Stimulated activated CD4-positive, alpha-beta T cell treated with anti-CD3 and anti-CD28 coated beads, Interleukin-1b, Interleukin-23, amount 100 ng/mL, for 48 hours (primary cell): ENCODE results near the gene SLC46A3.
A peak's percentile ranks its signal among the peaks of the same experiment; 100 is the strongest.
"Not testable (repeated sequence)": the region's sequence is repeated elsewhere in the genome, so short reads cannot be mapped to it uniquely, and the experiment has no call there.

ENCODE experiments used
- DNase-seq: peaks from one replicate; pipeline ENCODE4 v3.0.0-alpha.2; 2020

The SLC46A3 gene, protein sequence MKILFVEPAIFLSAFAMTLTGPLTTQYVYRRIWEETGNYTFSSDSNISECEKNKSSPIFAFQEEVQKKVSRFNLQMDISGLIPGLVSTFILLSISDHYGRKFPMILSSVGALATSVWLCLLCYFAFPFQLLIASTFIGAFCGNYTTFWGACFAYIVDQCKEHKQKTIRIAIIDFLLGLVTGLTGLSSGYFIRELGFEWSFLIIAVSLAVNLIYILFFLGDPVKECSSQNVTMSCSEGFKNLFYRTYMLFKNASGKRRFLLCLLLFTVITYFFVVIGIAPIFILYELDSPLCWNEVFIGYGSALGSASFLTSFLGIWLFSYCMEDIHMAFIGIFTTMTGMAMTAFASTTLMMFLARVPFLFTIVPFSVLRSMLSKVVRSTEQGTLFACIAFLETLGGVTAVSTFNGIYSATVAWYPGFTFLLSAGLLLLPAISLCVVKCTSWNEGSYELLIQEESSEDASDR

DNA sequence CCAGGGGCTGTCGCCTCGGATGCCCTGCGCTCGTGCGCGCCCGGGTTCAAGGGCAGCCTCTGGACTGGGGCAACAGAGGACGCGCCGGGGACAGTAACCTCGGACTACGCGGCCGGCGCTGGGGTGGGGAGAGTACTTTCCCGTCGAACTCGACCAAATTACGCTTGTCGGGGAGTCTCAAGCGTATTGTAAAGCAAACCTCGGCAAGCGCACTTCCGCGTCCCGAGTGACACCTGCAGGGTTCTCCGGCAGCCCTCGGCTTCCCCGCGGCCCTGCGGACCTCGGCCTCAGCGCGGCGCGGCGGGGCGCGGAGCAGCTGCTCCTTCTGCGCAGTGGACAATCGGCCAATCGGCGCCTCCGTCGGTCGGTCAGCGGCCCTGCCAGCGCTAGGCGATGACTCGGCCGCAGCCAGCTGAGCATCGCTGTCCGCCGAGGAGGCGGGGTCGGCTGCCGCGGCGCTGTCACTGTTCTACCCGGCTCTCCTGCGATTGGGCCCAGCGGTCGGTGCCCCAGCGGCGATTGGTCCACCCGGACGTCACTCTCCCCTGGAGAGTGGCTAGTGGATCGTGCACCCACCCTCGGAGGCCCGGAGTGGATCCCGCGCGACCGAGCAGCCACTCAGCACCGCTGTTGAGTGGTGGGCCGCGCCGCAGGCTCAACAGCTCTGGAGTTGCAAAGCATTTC is at the start of gene SLC46A3:
Gene SLC46A3, minus strand, starts transcription at position 428 of the 684 bp plus-strand sequence. CDS start 972 bp downstream, outside the sequence.
- DNase-seq = peak; percentile 96

DNA sequence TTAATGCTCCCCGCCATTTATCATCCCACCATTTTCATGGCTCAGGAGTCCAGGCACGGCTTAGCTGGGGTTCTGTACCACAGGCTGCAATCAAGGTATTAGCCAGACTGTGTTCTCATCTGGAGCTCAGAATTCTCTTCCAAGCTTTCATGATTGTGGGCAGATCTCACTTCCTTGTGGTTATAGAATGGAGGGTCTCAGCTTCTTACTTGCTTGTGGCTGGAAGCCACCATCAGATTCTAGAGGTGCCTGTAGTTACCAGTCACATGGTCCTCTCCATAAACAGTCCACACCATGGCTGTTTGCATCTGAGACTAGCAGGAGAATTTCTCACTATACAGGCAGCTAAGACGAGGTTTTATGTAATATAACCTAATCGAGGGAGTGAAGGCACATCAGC is 45.1 kb upstream of the SLC46A3 start:
- DNase-seq = no peak

DNA sequence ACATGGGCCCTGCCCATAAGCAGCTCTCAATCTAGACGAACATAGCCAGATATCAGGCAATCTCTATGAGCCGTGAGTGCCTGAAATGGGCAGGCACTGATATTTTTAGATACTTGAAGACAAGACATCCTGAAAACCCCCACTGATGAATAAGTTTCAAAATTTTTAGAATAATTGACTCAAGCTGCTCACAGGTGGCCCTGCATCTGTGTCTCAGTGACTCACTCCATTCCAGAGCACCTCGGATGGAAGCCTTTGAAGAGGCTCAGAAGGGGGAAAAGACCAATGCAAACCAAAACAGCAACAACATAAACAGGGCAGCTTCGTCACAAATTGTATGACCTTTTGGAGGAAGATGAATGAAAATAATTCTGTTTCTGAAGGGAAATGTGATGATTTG is 42.8 kb upstream of the SLC46A3 start:
- DNase-seq = no peak

DNA sequence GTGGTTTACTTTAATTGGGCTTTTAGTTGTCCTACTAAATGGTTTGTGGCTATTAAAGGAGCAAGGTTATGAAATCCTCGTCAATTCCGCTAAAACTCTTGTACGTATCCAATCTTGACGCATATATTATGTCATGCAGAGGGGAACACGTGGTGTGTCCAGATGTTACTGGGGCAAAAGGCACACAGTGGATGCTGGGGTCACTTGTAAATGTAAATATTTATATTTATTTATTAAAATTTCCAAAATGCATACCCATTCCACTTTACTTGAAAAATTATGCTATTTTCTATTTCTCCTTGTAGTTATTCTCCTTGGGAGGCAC is 36.7 kb upstream of the SLC46A3 start:
- no peak for DNase-seq

DNA sequence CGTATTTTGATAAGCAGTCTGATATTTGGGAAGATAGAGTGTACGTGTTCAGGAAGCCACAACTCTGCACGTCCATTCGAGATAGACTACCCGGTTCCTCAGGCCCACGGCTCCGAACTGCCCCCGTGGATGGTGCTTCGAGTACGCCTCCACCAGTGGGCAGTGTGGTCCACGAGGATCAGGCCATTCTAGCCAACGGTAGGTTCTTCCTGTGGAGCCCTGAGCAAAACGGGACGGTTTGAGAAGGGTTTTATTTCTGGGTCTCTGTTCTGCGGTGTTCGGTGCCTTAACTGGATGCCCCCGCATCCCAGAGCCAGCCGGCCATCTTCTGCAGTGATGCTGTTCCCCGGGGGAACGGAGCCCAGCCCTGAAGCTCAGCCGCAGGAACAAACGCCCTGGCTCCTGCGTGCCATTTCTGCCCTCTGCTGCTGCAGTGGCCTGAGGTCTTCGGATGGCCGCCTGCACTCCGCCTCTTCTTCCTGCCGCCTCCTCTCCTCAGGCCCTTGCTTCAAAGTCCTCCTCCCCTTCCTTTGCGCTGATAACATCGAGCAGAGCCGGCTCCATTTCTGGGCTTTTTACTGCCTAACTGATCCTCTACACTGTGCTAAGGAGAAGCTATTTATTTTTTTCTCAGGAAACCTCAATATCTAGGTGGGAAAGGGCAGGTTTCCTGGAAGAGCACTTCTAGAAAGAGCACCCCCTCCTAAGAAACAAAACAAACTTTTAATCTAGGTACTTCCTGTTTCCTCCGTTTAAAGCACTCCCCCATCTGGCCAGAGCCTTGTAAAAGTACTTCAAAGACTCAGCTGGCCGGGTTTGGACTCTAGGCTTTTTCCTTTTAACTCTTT is 36.2 kb upstream of the SLC46A3 start:
- no peak for DNase-seq

DNA sequence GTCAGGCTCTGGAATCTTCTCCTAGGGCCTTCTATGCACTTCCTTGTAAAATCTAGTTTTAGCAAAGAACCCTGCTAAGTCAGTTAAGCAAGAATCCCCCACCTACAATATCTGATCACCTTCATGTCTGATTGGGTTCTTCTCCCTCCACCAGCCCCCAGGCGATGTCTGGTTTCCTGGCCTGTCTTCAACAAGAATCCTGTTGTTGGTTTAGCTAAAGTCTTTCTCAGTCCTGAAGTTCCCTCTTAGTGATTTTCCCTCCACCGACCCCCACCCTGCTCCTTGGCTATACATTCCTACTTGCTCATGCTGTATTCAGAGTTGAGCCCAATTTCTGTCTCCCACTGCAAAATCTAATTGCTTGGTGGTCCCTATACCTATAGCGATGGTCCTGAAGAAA is 35.2 kb upstream of the SLC46A3 start:
- DNase-seq = no peak

DNA sequence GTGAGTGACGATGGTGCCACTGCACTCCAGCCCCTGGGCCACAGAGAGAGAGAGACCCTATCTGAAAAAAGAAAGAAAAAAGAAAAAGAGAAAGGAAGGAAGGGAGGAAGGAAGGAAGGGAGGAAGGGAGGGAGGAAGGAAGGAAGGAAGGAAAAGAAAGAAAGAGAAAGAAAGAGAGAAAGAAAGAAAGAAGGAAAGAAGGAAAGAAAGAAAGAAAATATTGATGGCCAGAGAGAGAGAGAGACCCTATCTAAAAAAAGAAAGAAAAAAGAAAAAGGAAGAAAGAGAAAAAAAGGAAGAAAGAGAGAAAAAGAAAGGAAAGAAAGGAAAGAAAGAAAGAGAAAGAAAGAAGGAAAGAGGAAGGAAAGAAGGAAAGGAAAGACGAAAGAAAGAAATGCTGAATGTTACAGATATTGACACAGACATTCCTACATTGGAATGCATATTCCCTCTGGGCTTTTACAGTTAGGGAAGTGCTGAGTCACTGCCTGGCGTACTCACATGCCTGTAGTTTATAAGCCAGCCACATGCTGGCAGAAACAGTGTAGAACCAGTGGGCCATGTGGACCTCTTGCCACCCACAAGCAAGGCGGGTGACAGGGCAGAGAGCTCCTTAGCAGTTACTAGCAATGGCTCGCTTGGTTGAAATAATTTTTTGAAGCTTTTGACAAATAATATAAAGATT is 34.6 kb upstream of the SLC46A3 start:
- DNase-seq = no peak

DNA sequence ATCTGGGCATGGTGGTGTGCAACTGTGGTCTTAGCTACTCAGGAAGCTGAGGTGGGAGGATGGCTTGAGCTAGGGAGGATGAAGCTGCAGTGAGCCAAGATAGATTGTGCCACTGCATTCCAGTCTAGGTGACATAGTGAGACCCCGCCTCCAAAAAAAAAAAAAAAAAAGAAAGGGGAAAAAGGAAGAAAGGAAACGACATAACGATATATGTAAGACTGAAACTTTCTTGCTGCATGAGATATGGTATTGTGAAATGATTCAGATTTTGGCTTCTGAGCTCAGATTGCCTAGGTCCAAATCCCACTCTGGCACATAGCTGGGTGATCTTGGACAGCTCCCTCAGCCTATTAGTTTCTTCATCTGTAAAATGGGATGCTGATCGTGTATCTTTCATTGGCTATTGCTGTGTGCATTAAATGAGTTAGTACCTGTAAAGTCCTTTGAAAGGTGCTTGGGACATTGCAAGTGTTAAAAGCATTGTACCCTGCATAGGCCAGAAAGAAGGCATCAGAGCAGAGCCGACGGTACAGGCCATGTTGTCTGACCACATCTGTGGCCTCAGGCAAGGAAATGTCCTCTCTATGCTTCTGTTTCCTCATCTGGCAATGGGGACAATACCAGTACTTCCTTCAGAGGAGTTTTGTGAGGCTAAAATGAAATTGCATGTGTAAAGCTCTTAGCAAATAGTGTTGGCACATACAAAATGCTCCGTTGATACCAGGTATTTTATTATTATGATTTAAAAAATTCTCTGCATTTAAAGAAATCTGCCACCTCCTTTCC is 32.6 kb upstream of the SLC46A3 start:
- no peak for DNase-seq

DNA sequence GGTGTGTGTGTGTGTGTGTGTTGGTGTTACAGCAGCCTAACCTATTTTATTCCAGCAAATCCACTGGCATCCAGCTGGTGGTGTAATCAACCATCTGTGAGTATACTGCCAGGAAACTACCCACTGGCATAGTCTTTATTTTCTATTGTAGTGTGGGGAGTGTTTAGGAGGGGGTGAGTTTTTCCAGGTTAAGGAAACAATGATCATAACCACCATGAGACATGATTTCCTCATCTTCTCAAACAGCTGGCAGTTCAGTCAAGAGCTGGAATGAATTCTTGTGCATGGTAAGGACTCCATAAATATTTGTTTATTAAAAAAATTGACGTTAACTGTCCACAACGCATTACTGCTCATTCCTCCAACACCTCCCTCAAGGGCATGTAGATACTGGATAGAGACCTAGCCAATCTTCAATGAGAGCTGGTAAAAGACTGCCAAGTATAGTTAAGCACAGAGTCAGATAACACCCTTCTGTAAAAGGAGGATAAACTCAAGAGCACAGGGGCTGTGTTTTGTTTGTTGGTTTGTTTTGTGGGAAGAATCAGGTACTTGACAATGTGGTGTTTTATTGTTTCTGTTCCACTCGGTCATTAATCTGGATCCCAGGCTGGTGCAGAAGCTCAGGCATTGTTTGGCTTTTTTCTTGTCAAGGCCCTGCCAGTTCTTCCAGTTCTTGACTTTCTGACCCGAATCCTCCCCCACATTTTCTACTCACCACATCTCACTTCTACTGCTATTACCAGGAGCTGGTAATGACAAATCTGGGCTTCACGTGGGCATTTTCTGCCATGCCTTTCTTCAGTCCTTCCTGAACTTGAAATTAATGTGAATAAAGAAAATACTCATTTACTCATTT is 31.6 kb upstream of the SLC46A3 start:
- no peak for DNase-seq

DNA sequence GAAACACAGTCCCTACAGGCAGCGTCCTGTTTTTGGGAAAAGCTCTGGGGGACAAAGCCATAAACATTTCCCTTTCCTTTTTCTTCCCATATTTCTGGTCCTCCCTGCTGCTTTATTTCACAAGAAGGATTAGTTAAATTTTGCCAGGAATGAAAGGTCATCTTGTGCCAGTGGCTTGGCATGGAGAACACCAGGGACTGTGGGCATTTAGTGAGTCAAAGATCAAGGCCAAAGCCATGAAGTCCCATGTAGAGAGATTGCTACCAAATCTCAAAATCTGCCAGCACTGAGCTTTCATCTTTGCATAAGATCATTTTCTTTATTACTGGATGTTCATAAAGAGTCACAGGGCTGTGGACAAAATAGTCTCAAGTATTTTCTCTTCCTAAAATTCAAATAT is 29.1 kb upstream of the SLC46A3 start:
- DNase-seq = no peak

DNA sequence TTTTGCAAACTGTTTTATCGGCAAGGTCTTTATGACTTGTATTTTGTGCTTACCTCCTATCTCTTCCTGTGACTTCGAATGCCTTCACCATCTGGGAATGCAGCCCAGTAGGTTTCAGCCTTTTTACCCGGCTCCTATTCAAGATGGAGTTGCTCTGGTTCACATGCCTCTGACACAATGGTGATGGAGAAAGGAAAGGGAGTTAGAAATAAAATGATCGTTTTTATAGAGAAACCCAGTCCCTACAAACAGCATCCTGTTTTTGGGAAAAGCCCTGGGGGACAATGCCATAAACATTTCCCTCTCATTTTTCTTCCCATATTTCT is 27.5 kb upstream of the SLC46A3 start:
- DNase-seq = no peak

DNA sequence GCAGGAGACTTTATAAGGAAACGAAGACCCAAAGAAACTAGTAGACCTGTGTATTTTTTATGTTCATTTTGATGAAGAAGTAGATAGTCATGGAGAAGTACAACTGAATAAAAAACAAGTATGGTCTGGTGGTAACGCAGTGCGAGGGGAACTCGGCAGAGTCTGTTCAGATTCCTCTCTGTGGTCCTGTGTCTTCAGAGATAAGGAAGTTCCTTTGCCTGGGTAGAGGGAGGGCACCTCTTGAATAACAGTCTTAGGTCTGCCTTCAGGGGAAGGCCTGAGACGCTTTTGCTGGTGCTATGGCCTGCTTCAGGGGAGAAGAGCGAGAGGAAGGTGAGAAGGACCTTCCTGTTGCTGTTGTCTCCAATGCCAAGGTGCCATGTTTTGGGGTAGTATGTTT is 25.9 kb upstream of the SLC46A3 start:
- no peak for DNase-seq

DNA sequence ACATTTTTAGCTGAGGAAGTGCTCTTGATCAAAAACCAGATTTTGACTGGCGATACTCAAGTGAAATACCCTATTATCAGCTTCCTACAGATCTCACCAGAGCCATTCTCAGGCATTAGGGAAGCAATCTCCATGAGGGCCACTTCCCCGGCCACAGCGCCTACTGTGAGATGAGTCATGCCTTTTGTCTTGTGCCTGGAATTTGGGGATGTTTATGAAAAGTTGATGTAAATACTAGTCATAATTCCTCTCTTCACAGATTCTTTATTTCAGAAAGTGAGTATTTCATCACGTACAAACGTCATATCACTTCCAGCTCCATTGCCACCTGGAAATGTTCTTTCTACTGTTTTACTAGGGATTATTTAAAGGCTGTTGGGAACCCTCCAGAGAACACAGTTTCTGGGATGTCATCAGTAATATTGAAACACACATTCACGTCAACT is 25.3 kb upstream of the SLC46A3 start:
- no peak for DNase-seq

DNA sequence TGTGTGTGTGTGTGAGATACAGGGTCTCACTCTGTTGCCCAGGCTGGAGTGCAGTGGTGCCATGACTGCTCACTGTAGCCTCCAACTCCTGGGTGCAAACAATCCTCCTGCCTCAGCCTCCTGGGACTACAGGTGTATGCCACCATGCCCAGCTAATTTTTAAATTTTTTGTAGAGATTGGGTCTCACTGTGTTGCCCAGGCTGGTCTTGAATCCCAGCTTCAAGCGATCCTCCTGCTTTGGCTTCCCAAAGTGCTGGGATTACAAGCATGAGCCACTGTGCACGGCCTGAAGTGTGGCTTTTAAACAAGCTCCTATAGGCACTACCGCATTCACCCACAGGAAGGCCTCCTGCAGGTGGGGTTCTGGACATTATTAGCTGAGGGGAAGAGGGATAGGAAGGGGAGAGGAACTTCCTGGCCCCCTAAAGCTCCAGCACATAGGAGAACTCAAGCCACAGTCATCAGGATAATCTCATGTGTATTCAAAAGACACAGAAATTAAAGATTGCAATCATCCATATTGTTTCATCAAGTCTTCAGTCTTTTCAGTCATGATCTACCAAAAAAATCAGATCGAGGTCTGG is 24.8 kb upstream of the SLC46A3 start:
- no peak for DNase-seq

DNA sequence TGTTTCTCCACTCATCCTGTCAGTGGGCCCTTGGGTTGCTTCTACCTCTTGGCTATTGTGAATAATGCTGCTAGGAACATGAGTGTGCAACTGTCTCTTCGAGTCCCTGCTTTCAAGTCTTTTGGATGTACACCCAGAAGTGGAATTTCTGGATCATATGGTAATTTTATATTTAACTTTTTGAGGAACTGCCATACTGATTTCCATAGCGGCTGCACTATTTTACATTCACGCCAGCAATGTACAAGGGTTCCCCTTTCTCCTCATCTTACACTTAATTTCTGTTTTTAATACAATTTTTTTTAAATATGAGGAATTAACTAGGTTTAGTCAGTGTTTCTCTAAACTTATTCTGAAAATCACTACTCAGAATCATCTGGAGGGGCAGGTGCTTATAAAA is 24.2 kb upstream of the SLC46A3 start:
- DNase-seq = no peak

DNA sequence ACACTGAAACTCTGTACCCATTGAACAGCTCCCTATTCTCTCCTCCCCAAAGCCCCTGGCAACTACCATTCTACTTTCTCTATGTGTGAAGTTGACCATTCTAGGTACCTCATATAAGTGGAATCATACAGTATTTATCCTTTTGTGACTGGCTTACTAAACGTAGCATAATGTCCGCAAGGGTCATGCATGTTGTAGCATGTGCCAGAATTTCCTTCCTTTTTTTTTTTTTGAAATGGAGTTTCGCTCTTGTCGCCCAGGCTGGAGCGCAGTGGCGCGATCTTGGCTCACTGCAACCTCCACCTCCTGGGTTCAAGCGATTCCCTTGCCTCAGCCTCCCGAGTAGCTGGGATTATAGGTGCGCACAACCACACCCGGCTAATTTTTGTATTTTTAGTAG is 23.7 kb upstream of the SLC46A3 start:
- not testable (repeated sequence) for DNase-seq

DNA sequence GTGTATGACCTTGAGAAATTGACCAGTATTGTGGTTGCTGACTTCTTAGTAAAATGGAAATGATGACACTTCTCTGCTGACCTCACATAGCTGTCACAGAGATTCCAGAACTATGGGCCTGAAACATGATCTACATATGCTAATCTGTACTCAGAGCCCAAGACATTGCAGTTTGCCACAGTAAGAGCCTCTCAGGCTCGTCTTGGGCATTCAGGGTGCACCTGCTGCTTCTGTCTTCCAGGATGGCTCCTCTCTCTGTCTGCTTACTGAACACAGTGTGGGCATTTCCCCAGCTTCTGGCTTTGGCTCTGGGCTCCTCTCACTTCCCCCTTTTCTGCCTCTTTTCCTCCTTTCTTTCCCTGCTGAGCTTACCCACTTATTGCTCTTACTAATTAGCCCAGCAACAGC is 22.3 kb upstream of the SLC46A3 start:
- DNase-seq = no peak

DNA sequence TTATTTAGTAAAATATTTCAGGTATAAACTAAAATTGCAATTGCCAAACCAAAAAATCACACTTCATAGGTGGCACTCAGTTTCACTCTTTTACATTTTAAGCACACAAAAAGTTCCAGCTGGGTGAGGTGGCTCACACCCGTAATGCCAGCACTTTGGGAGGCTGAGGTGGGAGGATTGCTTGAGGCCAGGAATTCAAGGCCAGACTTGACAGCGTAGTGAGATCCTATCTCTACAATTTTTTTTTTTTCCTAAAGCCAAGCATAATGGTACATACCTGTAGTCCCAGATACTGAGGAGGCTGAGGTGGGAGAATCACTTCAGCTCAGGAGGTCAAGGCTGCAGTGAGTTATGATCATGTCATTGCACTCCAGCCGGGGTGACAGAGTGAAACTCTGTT is 20.6 kb upstream of the SLC46A3 start:
- no peak for DNase-seq

DNA sequence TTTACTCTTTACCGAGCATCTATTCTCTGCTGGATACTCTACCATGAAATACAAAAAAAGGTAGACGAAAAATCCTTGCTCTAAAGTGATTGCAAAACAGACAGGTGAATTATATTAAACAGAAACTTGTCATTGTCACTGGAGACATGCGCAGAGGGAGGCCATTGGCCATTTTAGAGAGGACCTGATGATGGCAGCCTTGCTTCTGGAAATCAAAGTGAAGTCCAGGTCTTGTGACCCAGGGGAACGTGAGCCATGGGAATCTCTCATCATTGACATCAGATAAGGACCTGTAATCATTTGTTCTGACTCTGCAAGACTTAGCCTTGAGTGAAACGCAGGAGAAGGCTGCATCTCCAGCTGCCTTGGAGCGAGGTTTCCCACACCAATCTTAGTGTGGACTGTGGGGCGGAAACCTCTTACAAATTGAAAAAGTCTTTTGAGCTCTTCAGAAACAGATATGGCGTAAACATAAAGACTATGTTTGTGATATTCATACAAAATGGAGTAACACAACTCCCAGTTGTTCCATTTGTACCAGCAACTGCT is 16.8 kb upstream of the SLC46A3 start:
- DNase-seq = no peak

DNA sequence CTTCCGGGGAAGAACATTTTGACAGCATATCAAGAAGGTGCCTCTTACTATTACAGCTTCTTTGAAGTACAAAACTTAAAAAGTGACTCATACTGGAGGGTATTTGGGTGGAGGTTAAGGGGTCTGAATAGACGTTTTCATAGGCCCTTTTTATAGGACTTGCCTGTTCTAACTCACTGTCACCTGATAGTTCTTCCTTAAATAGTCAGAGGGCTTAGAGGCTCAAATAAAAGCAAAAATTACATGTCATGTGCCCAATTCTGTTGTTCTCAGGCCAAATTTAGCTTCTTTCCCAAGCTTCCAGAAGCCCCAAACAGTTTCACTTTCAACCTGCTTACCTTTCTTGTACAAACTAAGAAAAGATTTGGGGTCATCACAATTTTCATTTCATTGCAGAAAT is 16.1 kb upstream of the SLC46A3 start:
- no peak for DNase-seq

DNA sequence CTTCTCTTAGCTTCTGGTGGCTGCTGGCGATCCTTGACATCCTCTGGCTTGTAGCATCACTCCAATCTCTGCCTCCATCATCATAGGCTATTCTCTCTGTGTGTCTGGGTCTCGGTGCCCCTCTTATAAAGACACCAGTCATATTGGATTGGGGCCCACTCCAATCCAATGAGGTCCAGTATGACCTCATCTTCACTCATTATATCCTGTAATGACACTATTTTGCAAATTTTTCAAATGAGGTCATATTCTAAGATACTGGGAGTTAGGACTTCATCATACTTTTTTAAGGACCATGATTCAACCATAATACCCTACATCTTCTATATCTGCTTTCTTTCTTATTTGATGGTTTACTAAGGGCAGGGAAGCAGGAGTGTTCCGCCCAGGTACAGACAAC is 12.0 kb upstream of the SLC46A3 start:
- no peak for DNase-seq
